Spinal cord (tissue), 10 donors: ENCODE measurements around the gene PCDHGC3. TPM values are rescaled to one million over a fixed set of nuclear protein-coding genes. Genes with fewer than 3 reads are reported as not detected.

ENCODE experiments used
- DNase-seq, 6 donors: peaks; one replicate each; pipeline versions ENCODE4 v3.0.0 to v3.0.0-alpha.2; 2013 to 2015; ENCODE audit warnings: low spot score in 6 of 6, low read depth in 4 of 6
- H3K27ac ChIP-seq: one replicate; pipeline ENCODE4 v1.5.1; 2013; ENCODE audit warnings: low read depth, low read length, control low read depth
- H3K27me3 ChIP-seq: one replicate; pipeline ENCODE4 v1.6.1; 2013; ENCODE audit warnings: low read length; ENCODE audit not compliant: control insufficient read depth, insufficient read depth
- H3K36me3 ChIP-seq: one replicate; pipeline ENCODE4 v1.6.1; 2013; ENCODE audit warnings: low read length; ENCODE audit not compliant: control insufficient read depth, insufficient read depth
- H3K4me1 ChIP-seq: one replicate; pipeline ENCODE4 v1.6.1; 2013; ENCODE audit warnings: low read length; ENCODE audit not compliant: control insufficient read depth, insufficient read depth
- H3K4me3 ChIP-seq: one replicate; pipeline ENCODE4 v1.5.1; 2013; ENCODE audit warnings: low read depth, low read length, control low read depth
- H3K9me3 ChIP-seq: one replicate; pipeline ENCODE4 v1.6.1; 2013; ENCODE audit warnings: low read length; ENCODE audit not compliant: control insufficient read depth, insufficient read depth
- WGBS: methylation state at CpG from one replicate; pipeline ENCODE4 v1.1.5; 2013; ENCODE audit warnings: missing lambda C conversion rate; ENCODE audit not compliant: insufficient coverage; 5-methylcytosine and 5-hydroxymethylcytosine counted together
- polyA plus RNA-seq, 2 donors: library from polyadenylated mRNA; unstranded; fragments of 120-200 nt; gene quantifications; one replicate each; pipeline ENCODE4 v1.2.1, GENCODE V29; 2013; ENCODE audit not compliant: insufficient read length in 2 of 2
- total RNA-seq, 2 donors: library from RNA; depleted of rRNA in 1 of 2; stranded (reverse); fragments of 120-200 nt in 1 of 2; fragments of >200 nt in 1 of 2; gene quantifications; one replicate each; pipeline versions ENCODE4 v1.2.3 to v1.2.4, GENCODE V29; 2013 to 2014
- donor health status: healthy.

The PCDHGC3 gene
- total and polyA plus RNA-seq, 4 donors = 114 to 678 (median 404) TPM

DNA sequence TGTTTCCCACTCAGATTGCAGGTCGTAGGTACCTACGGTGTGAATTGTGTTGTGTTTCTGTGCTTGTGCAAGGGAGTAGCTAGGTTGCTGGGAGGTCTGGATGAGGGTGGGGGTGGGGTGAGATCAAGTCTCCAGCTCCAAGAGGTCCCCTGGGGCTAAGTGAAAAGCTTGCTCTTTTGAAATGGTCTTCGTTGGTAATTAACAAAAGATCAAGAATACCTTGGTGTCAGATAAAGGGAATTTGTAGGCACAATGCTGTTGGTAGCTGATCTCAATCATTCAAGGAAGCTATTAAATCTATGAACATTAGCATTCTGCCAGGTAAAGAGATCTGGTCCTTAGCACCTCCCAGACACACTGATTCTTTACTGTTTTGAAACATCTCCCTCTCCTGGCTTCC is 8.1 kb downstream of the PCDHGC3 start:
- Histone ChIP-seq H3K4me1 (peaks cover 59% of the 10 kb centered on the region), H3K4me3 (peak overlapping the region; percentile 44), H3K27me3 (no peaks in the 10 kb centered on the region), H3K27ac (peak overlapping the region; percentile 68), H3K9me3 (no peaks in the 10 kb centered on the region), H3K36me3 (peaks cover 18% of the 10 kb centered on the region)
- WGBS = 0% methylated on average over 3 of the region's 3 CpGs
- DNase-seq = peak in 1 of 6 donors; percentile 74

DNA sequence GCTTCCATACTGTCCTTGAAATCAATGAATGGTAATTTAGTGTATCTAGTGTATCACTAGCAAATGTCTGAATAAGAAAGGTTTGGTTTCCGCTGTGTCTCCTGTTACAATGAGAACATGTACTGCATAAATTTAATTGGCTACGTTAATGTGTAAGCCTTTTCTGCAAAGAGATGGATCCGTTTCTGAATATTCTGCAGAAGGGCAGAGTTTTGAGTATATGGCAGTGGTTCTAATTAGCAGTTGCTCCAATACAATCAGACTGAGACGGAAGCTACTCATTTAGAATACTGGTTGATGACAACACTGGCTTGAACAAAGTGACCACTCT is 8.5 kb downstream of the PCDHGC3 start:
- DNase-seq = no peak
- H3K36me3 ChIP-seq = peaks cover 20% of the 10 kb centered on the region
- H3K4me3 ChIP-seq = peak overlapping the region; percentile 44
- H3K27me3 ChIP-seq = no peaks in the 10 kb centered on the region
- WGBS = 0% methylated on average over 1 of the region's 4 CpGs
- no peaks in the 10 kb centered on the region for H3K9me3 ChIP-seq
- H3K27ac ChIP-seq = peak overlapping the region; percentile 68
- peaks cover 61% of the 10 kb centered on the region for H3K4me1 ChIP-seq

DNA sequence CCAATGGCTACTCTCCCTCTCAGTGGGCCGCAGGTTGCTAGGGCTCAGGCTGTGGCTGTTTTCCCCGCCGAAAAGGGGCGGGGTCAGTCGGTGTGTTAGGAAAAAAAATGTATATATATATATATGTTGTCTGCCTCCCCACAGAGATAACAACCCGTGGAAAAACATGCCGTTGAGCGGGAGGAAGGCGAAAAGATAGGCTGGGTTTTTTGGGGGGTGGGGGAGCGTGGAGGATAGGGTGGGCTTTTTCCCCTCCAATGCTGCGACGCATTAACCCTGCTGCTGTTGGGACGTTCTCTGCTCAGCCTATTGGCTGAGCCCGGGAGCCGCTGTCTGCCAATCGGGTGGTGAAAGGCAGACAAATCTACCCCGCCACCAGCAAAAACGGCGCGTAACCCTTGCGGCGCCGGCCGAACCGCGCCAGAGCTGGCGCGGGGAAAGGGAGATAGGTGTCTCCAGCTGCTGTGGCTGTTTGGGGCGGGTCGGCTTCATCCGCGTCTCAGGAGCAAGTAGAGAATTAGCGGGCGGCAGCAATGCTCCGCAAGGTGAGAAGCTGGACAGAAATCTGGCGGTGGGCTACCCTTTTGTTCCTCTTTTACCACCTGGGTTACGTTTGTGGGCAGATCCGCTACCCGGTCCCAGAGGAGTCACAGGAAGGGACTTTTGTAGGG is 9.0 kb downstream of the PCDHGC3 start, which contains the start of gene PCDHGC4:
TSS of gene PCDHGC4 (plus strand) at position 390 of the 671 bp plus-strand sequence. CDS start at position 534, 144 bp downstream.
- Histone ChIP-seq H3K27ac (peak within 1 kb of the TSS; percentile 68), H3K9me3 (no peaks in the 10 kb centered on the region), H3K4me1 (peaks cover 64% of the 10 kb centered on the region), H3K4me3 (peak within 1 kb of the TSS; percentile 44), H3K36me3 (peaks cover 25% of the 10 kb centered on the region), H3K27me3 (no peaks in the 10 kb centered on the region)
- under 1% methylated on average over 29 of the region's 39 CpGs for WGBS
- peak in 3 of 6 donors; percentile 85 to 97 (median 95) for DNase-seq

DNA sequence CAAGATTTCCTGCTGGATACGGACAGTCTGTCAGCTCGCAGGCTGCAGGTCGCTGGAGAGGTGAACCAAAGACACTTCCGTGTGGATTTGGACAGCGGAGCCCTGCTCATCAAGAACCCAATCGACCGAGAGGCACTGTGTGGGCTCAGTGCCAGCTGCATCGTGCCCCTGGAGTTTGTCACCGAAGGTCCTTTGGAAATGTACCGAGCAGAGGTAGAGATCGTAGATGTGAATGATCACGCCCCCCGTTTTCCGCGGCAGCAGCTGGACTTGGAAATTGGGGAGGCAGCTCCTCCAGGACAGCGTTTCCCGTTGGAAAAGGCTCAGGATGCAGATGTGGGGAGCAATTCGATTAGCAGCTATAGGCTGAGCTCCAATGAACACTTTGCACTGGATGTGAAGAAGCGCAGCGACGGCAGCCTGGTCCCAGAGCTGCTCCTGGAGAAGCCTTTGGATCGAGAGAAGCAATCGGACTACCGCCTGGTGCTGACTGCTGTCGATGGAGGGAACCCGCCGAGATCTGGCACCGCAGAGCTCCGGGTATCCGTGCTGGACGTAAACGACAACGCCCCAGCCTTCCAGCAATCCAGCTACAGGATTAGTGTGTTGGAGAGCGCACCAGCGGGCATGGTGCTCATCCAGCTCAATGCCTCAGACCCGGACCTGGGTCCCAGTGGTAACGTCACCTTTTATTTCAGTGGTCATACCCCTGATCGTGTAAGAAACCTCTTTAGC is 9.7 kb downstream of the PCDHGC3 start:
- DNase-seq = peak in 2 of 6 donors; percentile 61 to 76
- Histone ChIP-seq H3K27ac (peak overlapping the region; percentile 68), H3K36me3 (peaks cover 32% of the 10 kb centered on the region), H3K9me3 (no peaks in the 10 kb centered on the region), H3K4me1 (peaks cover 68% of the 10 kb centered on the region), H3K27me3 (no peaks in the 10 kb centered on the region), H3K4me3 (peak overlapping the region; percentile 44)
- WGBS = 4% methylated on average over 36 of the region's 38 CpGs

DNA sequence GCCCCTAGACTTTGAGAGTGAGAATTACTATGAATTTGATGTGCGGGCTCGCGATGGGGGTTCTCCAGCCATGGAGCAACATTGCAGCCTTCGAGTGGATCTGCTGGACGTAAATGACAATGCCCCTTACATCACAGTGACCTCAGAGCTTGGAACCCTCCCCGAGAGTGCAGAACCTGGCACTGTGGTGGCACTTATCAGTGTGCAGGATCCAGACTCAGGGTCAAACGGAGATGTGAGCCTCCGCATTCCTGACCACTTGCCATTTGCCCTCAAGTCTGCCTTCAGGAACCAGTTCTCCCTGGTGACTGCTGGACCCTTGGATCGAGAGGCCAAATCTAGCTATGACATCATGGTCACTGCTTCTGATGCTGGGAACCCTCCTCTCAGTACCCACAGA is 10.3 kb downstream of the PCDHGC3 start:
- no peak for DNase-seq
- Histone ChIP-seq H3K27ac (peak overlapping the region; percentile 68), H3K27me3 (no peaks in the 10 kb centered on the region), H3K4me1 (peaks cover 74% of the 10 kb centered on the region), H3K9me3 (no peaks in the 10 kb centered on the region), H3K36me3 (peaks cover 38% of the 10 kb centered on the region), H3K4me3 (peak overlapping the region; percentile 44)
- WGBS = 57% methylated on average over 9 of the region's 9 CpGs

DNA sequence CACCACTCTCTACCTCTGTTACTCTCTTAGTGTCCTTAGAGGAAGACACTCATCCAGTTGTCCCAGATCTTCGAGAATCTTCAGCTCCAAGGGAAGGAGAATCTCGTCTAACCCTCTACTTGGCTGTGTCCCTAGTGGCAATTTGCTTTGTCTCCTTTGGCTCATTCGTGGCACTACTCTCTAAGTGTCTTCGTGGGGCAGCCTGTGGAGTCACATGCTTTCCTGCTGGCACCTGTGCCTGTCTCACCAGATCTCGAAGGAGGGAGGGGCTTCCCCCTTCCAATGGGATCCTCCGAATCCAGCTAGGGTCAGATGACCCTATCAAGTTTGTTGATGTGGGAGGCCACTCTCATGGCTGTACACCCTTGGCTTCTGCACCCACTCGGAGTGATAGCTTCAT is 11.4 kb downstream of the PCDHGC3 start:
- WGBS = 61% methylated on average over 5 of the region's 7 CpGs
- Histone ChIP-seq H3K27me3 (no peaks in the 10 kb centered on the region), H3K4me1 (peaks cover 79% of the 10 kb centered on the region)

DNA sequence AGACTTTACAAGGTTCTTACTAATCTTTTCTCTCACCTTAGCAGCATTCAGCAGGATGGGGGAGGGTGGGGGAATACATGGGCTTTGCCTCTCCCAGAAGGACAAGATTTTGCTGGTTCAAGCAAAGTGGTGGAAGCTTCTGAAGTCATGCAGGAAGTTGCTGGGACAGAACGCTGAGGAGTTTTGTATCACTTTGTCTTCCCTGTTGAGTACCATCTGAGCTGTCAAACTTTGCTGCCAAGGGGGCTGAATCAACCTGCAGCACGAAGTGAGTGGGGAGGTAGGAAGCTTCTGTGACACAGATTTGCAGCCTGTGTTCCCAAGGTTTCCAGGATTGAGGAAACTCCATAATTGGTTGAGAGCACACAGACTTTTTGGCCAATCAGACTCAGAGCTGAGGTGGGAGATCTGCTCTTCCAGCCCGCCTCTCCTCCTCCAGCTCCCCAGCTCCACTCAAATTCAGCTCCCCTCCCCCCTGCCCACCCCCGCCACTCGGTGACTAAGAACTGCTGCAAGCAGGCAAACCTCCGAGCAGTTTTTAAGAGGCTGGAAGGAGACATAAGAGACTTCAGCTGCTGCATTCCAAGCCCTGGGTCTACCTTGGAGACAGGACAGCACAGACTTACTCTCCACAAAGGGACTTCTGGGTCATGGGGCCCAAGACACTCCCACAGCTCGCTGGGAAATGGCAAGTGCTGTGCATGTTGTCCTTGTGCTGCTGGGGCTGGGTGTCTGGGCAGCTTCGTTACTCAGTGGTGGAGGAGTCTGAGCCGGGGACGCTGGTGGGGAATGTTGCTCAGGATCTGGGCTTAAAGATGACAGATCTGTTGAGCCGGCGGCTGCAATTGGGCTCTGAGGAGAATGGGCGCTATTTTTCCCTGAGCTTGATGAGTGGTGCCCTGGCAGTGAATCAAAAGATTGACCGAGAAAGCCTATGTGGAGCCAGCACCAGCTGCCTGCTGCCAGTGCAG is 13.1 kb downstream of the PCDHGC3 start, which contains the start of gene PCDHGC5:
TSS of gene PCDHGC5 (plus strand) at position 491 of the 971 bp plus-strand sequence. CDS start at position 651, 160 bp downstream.
- peak within 1 kb of the TSS; percentile 72 for H3K27ac ChIP-seq
- DNase-seq = peak in 2 of 6 donors; percentile 67 to 70

More for the DNA sequence above, 11.4 kb downstream of the PCDHGC3 start:
- Histone ChIP-seq H3K9me3 (no peaks in the 10 kb centered on the region), H3K27ac (peak overlapping the region; percentile 50), H3K36me3 (peaks cover 48% of the 10 kb centered on the region), H3K4me3 (no peak overlapping the region)
- no peak for DNase-seq

DNA sequence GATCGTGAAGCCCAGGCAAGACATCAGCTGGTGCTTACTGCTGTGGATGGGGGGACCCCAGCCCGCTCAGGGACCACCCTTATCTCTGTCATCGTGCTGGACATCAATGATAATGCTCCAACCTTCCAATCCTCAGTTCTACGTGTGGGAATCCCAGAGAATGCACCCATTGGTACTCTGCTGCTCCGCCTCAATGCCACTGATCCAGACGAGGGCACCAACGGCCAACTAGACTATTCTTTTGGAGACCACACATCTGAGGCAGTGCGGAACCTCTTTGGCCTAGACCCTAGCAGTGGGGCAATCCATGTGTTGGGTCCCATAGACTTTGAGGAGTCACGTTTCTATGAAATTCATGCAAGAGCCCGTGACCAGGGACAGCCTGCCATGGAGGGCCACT is 14.1 kb downstream of the PCDHGC3 start:
- no peaks in the 10 kb centered on the region for H3K27me3 ChIP-seq
- 79% methylated on average over 7 of the region's 10 CpGs for WGBS
- H3K9me3 ChIP-seq = no peaks in the 10 kb centered on the region
- H3K4me1 ChIP-seq = peaks cover 95% of the 10 kb centered on the region
- H3K27ac ChIP-seq = peak overlapping the region; percentile 72
- peaks cover 58% of the 10 kb centered on the region for H3K36me3 ChIP-seq
- no peak overlapping the region for H3K4me3 ChIP-seq
- no peak for DNase-seq

More for the DNA sequence above, 13.1 kb downstream of the PCDHGC3 start, which contains the start of gene PCDHGC5:
- WGBS = 17% methylated on average over 12 of the region's 14 CpGs
- Histone ChIP-seq H3K4me1 (peaks cover 91% of the 10 kb centered on the region), H3K36me3 (peaks cover 55% of the 10 kb centered on the region), H3K4me3 (no peak within 1 kb of the TSS), H3K9me3 (no peaks in the 10 kb centered on the region), H3K27me3 (no peaks in the 10 kb centered on the region)

DNA sequence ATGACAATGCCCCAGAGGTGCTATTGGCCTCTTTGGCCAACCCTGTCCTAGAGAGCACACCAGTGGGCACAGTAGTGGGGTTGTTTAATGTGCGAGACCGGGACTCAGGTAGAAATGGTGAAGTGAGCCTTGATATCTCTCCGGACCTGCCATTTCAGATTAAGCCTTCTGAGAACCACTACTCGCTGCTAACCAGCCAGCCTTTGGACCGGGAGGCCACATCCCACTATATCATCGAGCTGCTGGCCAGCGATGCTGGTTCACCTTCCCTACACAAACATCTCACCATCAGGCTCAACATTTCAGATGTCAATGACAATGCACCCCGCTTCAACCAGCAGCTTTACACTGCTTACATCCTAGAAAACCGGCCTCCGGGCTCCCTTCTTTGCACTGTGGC is 14.5 kb downstream of the PCDHGC3 start:
- Histone ChIP-seq H3K27ac (peak overlapping the region; percentile 72), H3K4me1 (peaks cover 95% of the 10 kb centered on the region), H3K27me3 (no peaks in the 10 kb centered on the region), H3K4me3 (no peak overlapping the region), H3K36me3 (peaks cover 63% of the 10 kb centered on the region), H3K9me3 (no peaks in the 10 kb centered on the region)
- DNase-seq = no peak
- WGBS = 73% methylated on average over 8 of the region's 10 CpGs
